Mesodermal cell (in vitro differentiated cells): ENCODE data around the gene DOCK3.

Experiments
- H3K27ac ChIP-seq: 2 replicates; pipeline ENCODE4 v1.7.0; 2013; ENCODE audit warnings: mild to moderate bottlenecking, low read depth, low read length, moderate library complexity; ENCODE audit not compliant: severe bottlenecking
- H3K36me3 ChIP-seq: 2 replicates; pipeline ENCODE4 v1.7.1; 2013; ENCODE audit warnings: mild to moderate bottlenecking, low read length, moderate library complexity; ENCODE audit not compliant: control insufficient read depth, insufficient read depth
- H3K4me1 ChIP-seq: one replicate; pipeline ENCODE4 v1.7.1; 2013; ENCODE audit warnings: mild to moderate bottlenecking, low read length; ENCODE audit not compliant: insufficient read depth, control insufficient read depth, poor library complexity, severe bottlenecking
- H3K4me3 ChIP-seq: 2 replicates; pipeline ENCODE4 v1.7.0; 2013; ENCODE audit warnings: low read length, control low read depth, mild to moderate bottlenecking; ENCODE audit not compliant: insufficient read depth, poor library complexity, severe bottlenecking; ENCODE audit errors: extremely low read depth
- H3K9me3 ChIP-seq: 2 replicates; pipeline ENCODE4 v1.7.1; 2013; ENCODE audit warnings: mild to moderate bottlenecking, low read length, moderate library complexity; ENCODE audit not compliant: control insufficient read depth
- WGBS, 2 experiments: methylation state at CpG; one replicate each; pipeline ENCODE4 v1.1.5; 2013; ENCODE audit warnings: missing lambda C conversion rate in 2 of 2; ENCODE audit not compliant: insufficient coverage in 2 of 2; 5-methylcytosine and 5-hydroxymethylcytosine counted together

DOCK3 gene

GRCh38 chr3:51338632-51339031, 663.9 kb downstream of the DOCK3 start:
- Histone ChIP-seq H3K36me3 (no peaks in the 10 kb centered on the region), H3K4me3 (no peak overlapping the region), H3K9me3 (no peaks in the 10 kb centered on the region), H3K4me1 (peaks cover 19% of the 10 kb centered on the region), H3K27ac (no peak overlapping the region)
- 88 to 93% methylated on average over 3 of the region's 3 CpGs for WGBS, 2 experiments

GRCh38 chr3:51340013-51340829, 665.5 kb downstream of the DOCK3 start:
- 74 to 83% methylated on average over 3 to 4 of the region's 4 CpGs for WGBS, 2 experiments
- no peak overlapping the region for H3K4me3 ChIP-seq
- peak overlapping the region; percentile 97 for H3K27ac ChIP-seq
- no peaks in the 10 kb centered on the region for H3K36me3 ChIP-seq
- H3K9me3 ChIP-seq = no peaks in the 10 kb centered on the region
- H3K4me1 ChIP-seq = peaks cover 22% of the 10 kb centered on the region

- peaks cover 22% of the 10 kb centered on the region for H3K4me1 ChIP-seq
- no peaks in the 10 kb centered on the region for H3K9me3 ChIP-seq
- peak overlapping the region; percentile 97 for H3K27ac ChIP-seq
- 87 to 88% methylated on average over 5 to 8 of the region's 8 CpGs for WGBS, 2 experiments
- no peak overlapping the region for H3K4me3 ChIP-seq
- H3K36me3 ChIP-seq = no peaks in the 10 kb centered on the region
Observed at GRCh38 chr3:51340989-51341636, 666.4 kb downstream of the DOCK3 start.

GRCh38 chr3:51343918-51344687, 669.4 kb downstream of the DOCK3 start:
- H3K36me3 ChIP-seq = no peaks in the 10 kb centered on the region
- peaks cover 22% of the 10 kb centered on the region for H3K4me1 ChIP-seq
- WGBS, 2 experiments = 74 to 94% methylated on average over 6 to 7 of the region's 7 CpGs
- H3K27ac ChIP-seq = no peak overlapping the region
- H3K9me3 ChIP-seq = no peaks in the 10 kb centered on the region
- no peak overlapping the region for H3K4me3 ChIP-seq

GRCh38 chr3:51350751-51351150, 676.0 kb downstream of the DOCK3 start:
- Histone ChIP-seq H3K4me1 (no peaks in the 10 kb centered on the region), H3K9me3 (no peaks in the 10 kb centered on the region), H3K36me3 (no peaks in the 10 kb centered on the region), H3K27ac (no peak overlapping the region), H3K4me3 (no peak overlapping the region)
- no CpG with 5 or more reads among the region's 1 CpG for WGBS, 2 experiments

GRCh38 chr3:51353131-51353530, 678.4 kb downstream of the DOCK3 start:
- no peaks in the 10 kb centered on the region for H3K36me3 ChIP-seq
- H3K27ac ChIP-seq = no peak overlapping the region
- 90 to 96% methylated on average over 2 to 3 of the region's 4 CpGs for WGBS, 2 experiments
- H3K4me1 ChIP-seq = no peaks in the 10 kb centered on the region
- no peaks in the 10 kb centered on the region for H3K9me3 ChIP-seq
- H3K4me3 ChIP-seq = no peak overlapping the region

GRCh38 chr3:51353691-51354090, 679.0 kb downstream of the DOCK3 start:
- H3K4me1 ChIP-seq = no peaks in the 10 kb centered on the region
- H3K9me3 ChIP-seq = no peaks in the 10 kb centered on the region
- no peak overlapping the region for H3K4me3 ChIP-seq
- H3K27ac ChIP-seq = no peak overlapping the region
- 100% methylated on average over 1 of the region's 1 CpG; no CpG with 5 or more reads in 1 of the 2 experiments for WGBS, 2 experiments
- H3K36me3 ChIP-seq = no peaks in the 10 kb centered on the region

GRCh38 chr3:51354172-51354571, 679.4 kb downstream of the DOCK3 start:
- 93 to 100% methylated on average over 1 to 2 of the region's 2 CpGs for WGBS, 2 experiments
- no peaks in the 10 kb centered on the region for H3K36me3 ChIP-seq
- no peak overlapping the region for H3K4me3 ChIP-seq
- H3K4me1 ChIP-seq = no peaks in the 10 kb centered on the region
- no peak overlapping the region for H3K27ac ChIP-seq
- H3K9me3 ChIP-seq = no peaks in the 10 kb centered on the region

GRCh38 chr3:51354731-51355615, 680.2 kb downstream of the DOCK3 start:
- 96 to 100% methylated on average over 2 to 6 of the region's 9 CpGs for WGBS, 2 experiments
- H3K4me1 ChIP-seq = no peaks in the 10 kb centered on the region
- no peaks in the 10 kb centered on the region for H3K9me3 ChIP-seq
- no peak overlapping the region for H3K4me3 ChIP-seq
- H3K36me3 ChIP-seq = no peaks in the 10 kb centered on the region
- H3K27ac ChIP-seq = no peak overlapping the region
